ENCODE data around the gene ABL1. TPM values are rescaled to one million over a fixed set of nuclear protein-coding genes. Genes with fewer than 3 reads are reported as not detected.
A peak's percentile ranks its signal among the peaks of the same experiment; 100 is the strongest.

ABL1 gene
- total RNA-seq, 4 donors from 2014 or later: 31.3 to 40.4 (median 34.8) TPM

GRCh38 chr9:130866474-130866965 lies 31.5 kb downstream of the ABL1 start:
- peak in 1 of 2 donors; percentile 78 for DNase-seq (ENCODE audit: low spot score in 2 of 2)
- Histone ChIP-seq H3K27me3 (no peaks in the 10 kb centered on the region), H3K4me1 (peaks cover 26% of the 10 kb centered on the region), H3K9me3 (no peaks in the 10 kb centered on the region), H3K36me3 (peaks cover 32% of the 10 kb centered on the region), H3K4me3 (no peak overlapping the region), H3K27ac (no peak overlapping the region)
- 50% methylated on average over 4 of the region's 4 CpGs for WGBS
- TF ChIP-seq CTCF (IDR thresholded peaks at IDR 0.05) (peak; percentile 62 to 75), POLR2AphosphoS5 (IDR thresholded peaks at IDR 0.05) (no peak)

- Histone ChIP-seq H3K4me1 (peaks cover 22% of the 10 kb centered on the region), H3K27ac (no peak overlapping the region), H3K9me3 (no peaks in the 10 kb centered on the region), H3K36me3 (peaks cover 43% of the 10 kb centered on the region), H3K27me3 (no peaks in the 10 kb centered on the region), H3K4me3 (no peak overlapping the region)
- TF ChIP-seq POLR2A (IDR thresholded peaks at IDR 0.05) (no peak), POLR2AphosphoS5 (IDR thresholded peaks at IDR 0.05) (no peak), EP300 (IDR thresholded peaks at IDR 0.05) (no peak)
- no peak for DNase-seq (ENCODE audit: low spot score in 2 of 2)
- 88% methylated on average over 9 of the region's 9 CpGs for WGBS
Measured at GRCh38 chr9:130867556-130867955, 32.5 kb downstream of the ABL1 start.

GRCh38 chr9:130868230-130868629 lies 33.2 kb downstream of the ABL1 start:
- WGBS: 96% methylated on average over 3 of the region's 3 CpGs
- H3K4me1 ChIP-seq: peaks cover 17% of the 10 kb centered on the region
- DNase-seq (ENCODE audit: low spot score in 2 of 2): no peak
- H3K9me3 ChIP-seq: no peaks in the 10 kb centered on the region
- TF ChIP-seq POLR2AphosphoS5 (IDR thresholded peaks at IDR 0.05) (no peak), EP300 (IDR thresholded peaks at IDR 0.05) (no peak), POLR2A (IDR thresholded peaks at IDR 0.05) (no peak), CTCF (IDR thresholded peaks at IDR 0.05) (no peak)
- no peaks in the 10 kb centered on the region for H3K27me3 ChIP-seq
- H3K36me3 ChIP-seq: peaks cover 43% of the 10 kb centered on the region
- no peak overlapping the region for H3K27ac ChIP-seq
- no peak overlapping the region for H3K4me3 ChIP-seq

GRCh38 chr9:130869250-130869649 lies 34.2 kb downstream of the ABL1 start:
- DNase-seq (ENCODE audit: low spot score in 2 of 2): no peak
- Histone ChIP-seq H3K36me3 (peaks cover 47% of the 10 kb centered on the region), H3K27ac (no peak overlapping the region), H3K27me3 (no peaks in the 10 kb centered on the region), H3K9me3 (no peaks in the 10 kb centered on the region), H3K4me3 (no peak overlapping the region), H3K4me1 (peaks cover 10% of the 10 kb centered on the region)
- TF ChIP-seq POLR2A (IDR thresholded peaks at IDR 0.05) (no peak), CTCF (IDR thresholded peaks at IDR 0.05) (no peak), POLR2AphosphoS5 (IDR thresholded peaks at IDR 0.05) (no peak), EP300 (IDR thresholded peaks at IDR 0.05) (no peak)
- WGBS: 82% methylated on average over 8 of the region's 8 CpGs

- TF ChIP-seq POLR2A (IDR thresholded peaks at IDR 0.05): no peak
- no peak for TF ChIP-seq EP300 (IDR thresholded peaks at IDR 0.05)
- TF ChIP-seq POLR2AphosphoS5 (IDR thresholded peaks at IDR 0.05): no peak
- no peak for TF ChIP-seq CTCF (IDR thresholded peaks at IDR 0.05)
- H3K27ac ChIP-seq: no peak overlapping the region
Measured at GRCh38 chr9:130870491-130871381, 35.7 kb downstream of the ABL1 start.

More at GRCh38 chr9:130870491-130871381, 35.7 kb downstream of the ABL1 start:
- Histone ChIP-seq H3K4me3 (no peak overlapping the region), H3K4me1 (peaks cover 7% of the 10 kb centered on the region), H3K27me3 (no peaks in the 10 kb centered on the region), H3K36me3 (peaks cover 51% of the 10 kb centered on the region), H3K9me3 (no peaks in the 10 kb centered on the region)
- no peak for DNase-seq (ENCODE audit: low spot score in 2 of 2)
- WGBS: 88% methylated on average over 17 of the region's 17 CpGs

Measured in suprapubic skin (tissue), 4 donors.